ENCODE results near the gene ADAM10. TPM values are rescaled to one million over a fixed set of nuclear protein-coding genes. Genes with fewer than 3 reads are reported as not detected.

The ADAM10 gene
- total RNA-seq, 1 experiment from 2014 or later = 159 TPM

DNA sequence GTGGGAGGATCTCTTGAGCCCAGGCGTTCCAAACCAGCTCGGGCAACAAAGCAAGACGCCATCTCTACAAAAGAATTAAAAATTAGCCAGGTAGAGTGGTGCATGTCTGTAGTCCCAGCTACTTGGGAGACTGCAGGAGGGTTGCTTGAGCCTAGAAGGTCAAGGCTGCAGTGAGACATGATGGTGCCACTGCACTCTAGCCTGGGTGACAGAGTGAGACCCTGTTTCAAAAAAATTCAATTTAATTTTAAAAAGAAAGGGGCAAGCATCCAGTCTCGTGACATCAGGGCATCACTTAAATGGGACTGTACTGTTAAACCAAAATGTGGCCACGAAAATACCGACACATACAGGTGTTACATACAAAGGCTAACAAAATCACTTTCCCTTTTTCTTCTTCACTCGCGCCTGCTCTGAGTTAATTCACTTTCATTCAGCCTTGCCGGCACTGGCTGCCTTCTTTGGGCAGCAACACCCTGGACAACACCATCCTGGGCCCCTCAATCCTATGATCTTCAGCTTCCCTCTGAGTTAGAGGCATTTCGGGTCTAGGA, 196.1 kb downstream of the ADAM10 start:
- H2BK12ac ChIP-seq (ENCODE audit: insufficient read length, low read depth, low read length) = no peak overlapping the region
- Mint-ChIP-seq H3K9me3 (peaks cover 0 to 5% of the 10 kb centered on the region in 2 experiments; a peak in 1 of 5 replicates), H3K27ac (no peak overlapping the region), H3K4me1 (peaks cover 40 to 52% of the 10 kb centered on the region in 2 experiments), H3K36me3 (ENCODE audit: insufficient read depth in 1 of 3, low read depth in 3 of 3) (0 out of 7 replicates have a peak, but pooled peaks cover 0 to 2% (median 0%) of the 10 kb centered on the region in 3 experiments), H3K27me3 (ENCODE audit: low read depth) (peaks cover 10% of the 10 kb centered on the region), H3K4me3 (no peak overlapping the region)
- H3K27ac ChIP-seq (ENCODE audit: insufficient read length, low read depth, low read length) = no peak overlapping the region
- no peak overlapping the region for H3K18ac ChIP-seq (ENCODE audit: insufficient read length, low read depth, low read length)
- H4K20me1 ChIP-seq (ENCODE audit: control insufficient read depth, insufficient read depth, insufficient read length) = no peaks in the 10 kb centered on the region
- H3K9me3 ChIP-seq (ENCODE audit: control insufficient read depth, low read depth, low read length) = no peaks in the 10 kb centered on the region
- no peak overlapping the region for H4K8ac ChIP-seq (replicated peaks; ENCODE audit: insufficient read length, low read depth, low read length)
- H4K5ac ChIP-seq (ENCODE audit: insufficient read length, low read depth, low read length) = no peak overlapping the region
- H3K4ac ChIP-seq (ENCODE audit: low read depth, low read length) = no peak overlapping the region
- H2BK5ac ChIP-seq (ENCODE audit: insufficient read length, low read length) = no peak overlapping the region
- H3K79me2 ChIP-seq (ENCODE audit: insufficient read depth, low read length) = no peaks in the 10 kb centered on the region
- H3T11ph ChIP-seq (ENCODE audit: low read length) = no peak overlapping the region
- no CpG with 5 or more reads among the region's 10 CpGs for WGBS (ENCODE audit: extremely low coverage, insufficient read length, low lambda C conversion rate)
- H3K4me1 ChIP-seq (ENCODE audit: insufficient read depth, low read length) = no peaks in the 10 kb centered on the region
- H3K79me1 ChIP-seq (ENCODE audit: insufficient read depth, low read depth, low read length, poor library complexity, severe bottlenecking) = no peaks in the 10 kb centered on the region
- H3K56ac ChIP-seq (ENCODE audit: insufficient read length, low read depth, low read length) = no peak overlapping the region
- no peak overlapping the region for H3K23ac ChIP-seq (ENCODE audit: insufficient read length, low read depth, low read length)
- H3K23me2 ChIP-seq (ENCODE audit: insufficient read length, low read depth, low read length, poor library complexity, severe bottlenecking) = no peaks in the 10 kb centered on the region
- H2AK5ac ChIP-seq (ENCODE audit: insufficient read length, low read length) = no peak overlapping the region
- no peak overlapping the region for H2BK120ac ChIP-seq (ENCODE audit: low read depth, low read length, poor library complexity, severe bottlenecking)
- DNase-seq = no peak
- H3K9ac ChIP-seq (ENCODE audit: extremely low read depth, insufficient read length, low read length) = no peak overlapping the region
- no peak for TF ChIP-seq CTCF (conservative IDR thresholded peaks at IDR 0.05)
- no peak overlapping the region for H2BK20ac ChIP-seq (ENCODE audit: low read depth, low read length, poor library complexity, severe bottlenecking)
- no peak overlapping the region for H2BK15ac ChIP-seq (ENCODE audit: low read depth, low read length)
- H4K91ac ChIP-seq (ENCODE audit: insufficient read length, low read depth, low read length) = no peak overlapping the region
- H3K27me3 ChIP-seq (ENCODE audit: insufficient read depth, low read length) = no peaks in the 10 kb centered on the region
- no peak overlapping the region for H3K14ac ChIP-seq (ENCODE audit: insufficient read depth, low read length)
- H2AFZ ChIP-seq (ENCODE audit: low read length) = no peak overlapping the region
- H3K4me2 ChIP-seq (ENCODE audit: insufficient read depth, insufficient read length, low read length) = no peak overlapping the region

All from H9 (cell line).